ENCODE measurements around the gene BSN.

Gene BSN

DNA sequence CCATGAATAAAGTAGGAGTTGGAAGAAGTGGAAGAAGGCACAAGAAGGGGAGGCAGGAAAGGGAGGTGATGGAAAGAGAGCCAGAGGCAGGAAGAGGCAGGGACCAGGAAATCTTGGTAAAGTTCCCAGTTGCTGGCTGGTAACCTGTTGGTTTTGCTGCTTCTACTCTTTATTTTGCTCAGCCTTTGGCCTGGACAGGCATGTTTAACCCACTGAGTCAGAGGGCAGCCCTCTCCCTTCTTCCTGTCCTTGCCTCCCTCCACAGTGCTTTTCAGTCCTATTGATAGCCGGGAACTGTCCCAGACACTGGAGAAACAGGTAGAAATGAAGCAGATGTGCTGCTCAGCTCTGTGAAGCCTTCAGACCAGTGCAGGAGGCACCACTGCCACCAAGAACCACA lies 76.5 kb downstream of the BSN start:
- no peak for DNase-seq (ENCODE audit: low spot score)

DNA sequence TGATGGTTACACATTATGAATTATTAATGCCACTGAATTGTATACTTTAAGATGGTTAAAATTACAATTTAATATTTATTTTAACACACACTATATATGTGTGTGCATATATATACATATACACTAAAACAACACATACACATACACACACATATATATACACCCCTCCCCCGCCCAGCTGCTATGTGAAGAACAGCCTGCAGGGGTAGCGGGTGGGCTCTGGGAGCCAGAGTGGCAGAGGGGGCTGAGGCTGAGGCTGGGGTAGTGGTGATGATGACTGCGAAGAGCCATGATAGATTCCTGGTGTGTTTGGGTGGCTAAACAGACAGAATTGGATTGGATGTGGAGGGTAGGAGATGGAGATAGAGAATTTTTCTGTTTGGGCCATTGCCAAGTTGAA lies 80.5 kb downstream of the BSN start:
- no peak for DNase-seq (ENCODE audit: low spot score)

DNA sequence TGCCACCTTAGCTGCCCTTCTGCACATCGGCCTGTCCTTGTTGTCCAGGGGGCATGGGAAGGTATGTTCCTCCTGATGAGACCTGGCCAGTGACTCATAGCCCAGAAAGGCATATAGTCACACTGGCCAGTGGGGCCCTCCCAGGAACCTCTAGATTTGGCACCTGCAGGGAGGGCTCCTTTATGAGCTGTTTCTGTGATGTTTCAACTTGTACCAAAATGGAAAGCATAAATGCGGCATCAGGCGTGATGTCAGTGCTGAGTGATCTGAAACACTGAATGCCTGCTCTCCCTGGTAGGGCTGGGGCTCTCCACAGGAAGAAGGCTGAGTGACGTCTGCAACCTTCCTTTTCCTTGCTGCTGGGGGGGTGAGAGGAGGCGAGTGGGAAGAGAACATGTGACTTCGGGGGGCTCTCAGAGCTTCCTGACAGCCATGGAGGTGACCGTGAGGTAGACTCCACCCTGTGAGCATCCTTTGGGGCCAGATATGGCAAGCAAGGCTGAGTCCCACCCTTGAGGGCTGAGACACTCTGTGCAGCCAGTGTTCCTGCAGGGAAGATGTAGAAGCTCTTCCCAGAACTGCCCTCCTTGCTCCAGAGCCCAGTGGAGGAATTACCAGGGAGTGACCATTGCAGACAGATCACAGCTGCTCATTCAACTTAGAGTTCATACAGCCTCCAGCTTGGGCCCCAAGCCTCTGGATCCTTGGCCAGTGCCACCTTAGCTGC lies 82.8 kb downstream of the BSN start:
- no peak for DNase-seq (ENCODE audit: low spot score)

DNA sequence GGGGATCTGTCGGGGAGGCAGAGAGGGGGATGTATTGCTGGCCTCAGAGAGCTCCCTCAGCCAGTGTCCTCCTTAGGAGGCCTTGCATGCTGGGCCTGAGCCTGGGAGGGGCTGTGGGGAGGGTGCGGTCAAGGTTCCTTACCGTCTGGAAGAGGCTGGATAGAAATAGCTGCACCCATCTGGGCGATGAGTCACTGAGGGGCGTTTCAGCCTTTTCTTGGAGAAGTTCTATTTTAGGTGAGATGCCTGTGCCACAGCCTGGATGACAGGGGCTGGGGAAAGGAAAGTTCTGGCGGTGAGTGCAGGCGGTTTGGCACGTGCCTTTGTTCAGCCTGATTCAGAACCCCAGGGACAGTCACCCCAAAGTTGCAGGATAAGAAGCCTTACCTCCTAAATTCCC lies 84.2 kb downstream of the BSN start:
- no peak for DNase-seq (ENCODE audit: low spot score)

DNA sequence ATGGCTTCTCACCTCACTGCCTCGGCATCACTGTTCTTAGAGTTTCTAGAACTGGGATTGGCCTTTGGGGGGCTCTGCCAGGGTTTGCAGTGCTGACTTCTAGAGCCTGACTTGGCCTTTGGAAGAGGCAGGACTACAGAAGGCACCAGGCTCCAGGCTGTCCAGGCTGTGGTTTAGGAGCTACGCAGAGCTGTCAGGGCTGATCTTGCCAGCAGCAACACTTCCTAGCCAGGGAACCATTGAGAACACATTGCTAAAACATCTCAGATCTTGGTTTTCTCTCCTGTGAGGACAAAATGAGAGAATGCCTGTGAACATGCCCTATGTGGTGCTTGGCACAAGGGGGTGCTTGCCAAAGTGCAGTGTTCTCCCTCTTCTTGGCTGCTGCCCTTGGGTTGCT lies 85.3 kb downstream of the BSN start:
- no peak for DNase-seq (ENCODE audit: low spot score)

DNA sequence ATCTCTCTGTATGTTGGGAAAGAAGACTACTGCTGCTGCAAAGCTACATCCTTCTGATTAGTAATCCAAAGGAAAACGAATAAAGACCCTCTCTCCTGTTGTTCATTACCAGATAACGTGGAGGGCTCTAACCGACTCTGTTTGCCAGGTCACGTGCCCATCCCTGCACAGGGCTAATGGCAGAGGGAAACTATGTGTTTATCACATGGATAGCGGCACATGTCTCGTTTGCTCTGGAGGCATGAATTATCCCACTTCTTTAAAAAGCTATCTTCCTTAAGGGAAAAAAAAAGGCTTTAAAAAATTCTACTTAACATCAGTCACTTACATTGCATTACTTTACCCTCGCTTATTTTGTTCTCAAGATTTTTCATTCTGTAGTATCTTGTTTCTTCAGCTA lies 87.0 kb downstream of the BSN start:
- no peak for DNase-seq (ENCODE audit: low spot score)

DNA sequence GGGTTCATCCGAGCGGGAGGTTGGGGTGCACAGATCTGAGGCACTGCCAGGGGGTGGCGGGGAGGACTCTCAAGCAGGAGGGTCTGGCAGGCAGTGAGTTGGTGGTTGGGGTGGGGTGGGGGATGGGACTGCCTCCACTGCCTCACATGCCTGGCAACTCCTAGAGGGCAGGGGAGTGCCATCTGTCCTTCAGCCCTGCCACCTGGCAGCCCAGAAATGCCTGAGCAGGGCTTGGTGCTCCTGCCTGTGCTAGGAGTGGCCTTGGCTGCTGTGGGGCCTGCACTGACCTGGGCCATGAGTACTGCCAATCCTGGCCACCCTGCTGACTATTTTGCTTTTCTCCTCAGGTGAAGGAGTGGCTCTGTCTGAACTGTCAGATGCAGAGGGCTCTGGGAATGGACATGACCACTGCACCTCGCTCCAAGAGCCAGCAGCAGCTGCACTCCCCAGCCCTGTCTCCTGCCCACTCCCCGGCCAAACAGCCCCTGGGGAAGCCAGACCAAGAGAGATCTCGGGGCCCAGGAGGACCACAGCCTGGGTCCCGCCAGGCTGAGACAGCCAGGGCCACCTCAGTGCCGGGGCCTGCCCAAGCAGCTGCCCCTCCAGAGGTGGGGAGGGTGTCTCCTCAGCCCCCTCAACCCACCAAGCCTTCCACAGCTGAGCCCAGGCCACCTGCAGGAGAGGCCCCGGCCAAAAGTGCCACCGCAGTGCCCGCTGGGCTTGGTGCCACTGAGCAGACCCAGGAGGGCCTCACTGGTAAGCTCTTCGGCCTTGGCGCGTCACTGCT lies 87.8 kb downstream of the BSN start:
- no peak for DNase-seq (ENCODE audit: low spot score)

DNA sequence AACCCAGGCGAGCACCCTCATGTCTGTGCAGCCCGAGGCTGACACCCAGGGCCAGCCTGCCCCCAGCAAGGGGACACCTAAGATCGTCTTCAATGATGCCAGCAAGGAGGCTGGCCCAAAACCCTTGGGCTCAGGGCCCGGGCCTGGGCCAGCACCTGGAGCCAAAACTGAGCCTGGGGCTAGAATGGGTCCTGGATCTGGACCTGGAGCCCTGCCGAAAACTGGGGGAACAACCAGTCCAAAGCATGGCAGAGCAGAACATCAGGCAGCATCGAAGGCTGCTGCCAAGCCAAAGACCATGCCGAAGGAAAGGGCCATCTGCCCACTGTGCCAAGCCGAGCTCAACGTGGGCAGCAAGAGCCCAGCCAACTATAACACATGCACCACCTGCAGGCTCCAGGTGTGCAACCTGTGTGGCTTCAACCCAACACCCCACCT lies 88.5 kb downstream of the BSN start:
- DNase-seq (ENCODE audit: low spot score): no peak

DNA sequence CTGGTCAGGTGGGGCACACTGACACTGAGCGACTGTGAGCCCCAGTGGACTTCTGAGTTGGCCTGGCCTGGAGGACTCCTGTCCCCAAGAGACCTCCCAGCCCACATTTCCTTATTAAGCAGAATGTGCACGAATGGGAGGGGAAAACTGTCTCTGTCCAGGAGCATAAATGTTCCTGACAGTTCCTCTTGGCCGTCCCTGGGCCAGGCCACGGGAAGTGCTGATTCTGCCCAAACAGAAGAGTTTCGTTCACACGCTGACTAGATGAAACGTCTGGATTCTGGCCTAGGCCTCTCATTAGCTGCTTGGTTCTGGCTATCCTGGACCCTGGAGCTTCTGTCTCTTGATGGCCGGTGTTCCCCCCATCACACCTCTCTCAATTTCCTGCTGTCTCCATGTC lies 90.4 kb downstream of the BSN start:
- no peak for DNase-seq (ENCODE audit: low spot score)

DNA sequence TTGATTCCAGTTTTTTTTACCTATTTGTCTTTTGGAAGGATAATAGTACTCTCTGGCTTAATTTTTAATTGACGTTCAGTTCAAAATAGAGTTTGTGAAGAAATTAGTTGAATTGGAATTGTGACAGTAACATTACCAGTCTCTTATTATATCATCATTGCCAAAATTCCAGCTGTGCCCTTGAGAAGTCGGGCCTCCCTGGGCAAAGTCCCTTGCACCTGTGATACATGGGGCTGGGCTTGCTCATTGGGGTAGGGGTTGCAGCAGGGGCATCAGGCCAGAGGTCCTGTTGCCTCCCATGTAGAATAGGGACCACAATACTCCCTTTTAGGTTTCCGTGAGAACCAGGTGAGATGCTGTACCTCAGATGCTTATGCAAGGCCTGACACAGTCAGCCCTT lies 92.0 kb downstream of the BSN start:
- no peak for DNase-seq (ENCODE audit: low spot score)

DNA sequence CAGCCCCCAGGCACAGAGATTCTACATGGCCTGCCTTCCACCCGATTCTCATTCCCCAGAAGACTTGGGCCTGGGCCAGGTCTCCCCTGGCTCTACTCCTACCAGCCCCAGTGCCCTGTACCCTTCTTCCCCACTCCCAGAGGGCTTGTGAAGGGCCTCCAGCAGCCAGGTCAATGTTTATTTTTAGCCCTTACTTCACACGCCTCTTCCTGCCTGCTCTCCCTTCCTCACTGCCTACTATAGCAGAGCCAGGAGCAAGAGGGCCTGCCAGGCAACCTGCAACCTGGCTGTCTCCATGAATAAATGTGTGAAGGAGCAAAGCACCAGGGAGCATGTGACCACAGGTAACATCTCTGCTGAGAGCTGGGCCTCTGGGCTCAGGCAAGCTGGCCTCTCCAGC lies 93.5 kb downstream of the BSN start:
- no peak for DNase-seq (ENCODE audit: low spot score)

DNA sequence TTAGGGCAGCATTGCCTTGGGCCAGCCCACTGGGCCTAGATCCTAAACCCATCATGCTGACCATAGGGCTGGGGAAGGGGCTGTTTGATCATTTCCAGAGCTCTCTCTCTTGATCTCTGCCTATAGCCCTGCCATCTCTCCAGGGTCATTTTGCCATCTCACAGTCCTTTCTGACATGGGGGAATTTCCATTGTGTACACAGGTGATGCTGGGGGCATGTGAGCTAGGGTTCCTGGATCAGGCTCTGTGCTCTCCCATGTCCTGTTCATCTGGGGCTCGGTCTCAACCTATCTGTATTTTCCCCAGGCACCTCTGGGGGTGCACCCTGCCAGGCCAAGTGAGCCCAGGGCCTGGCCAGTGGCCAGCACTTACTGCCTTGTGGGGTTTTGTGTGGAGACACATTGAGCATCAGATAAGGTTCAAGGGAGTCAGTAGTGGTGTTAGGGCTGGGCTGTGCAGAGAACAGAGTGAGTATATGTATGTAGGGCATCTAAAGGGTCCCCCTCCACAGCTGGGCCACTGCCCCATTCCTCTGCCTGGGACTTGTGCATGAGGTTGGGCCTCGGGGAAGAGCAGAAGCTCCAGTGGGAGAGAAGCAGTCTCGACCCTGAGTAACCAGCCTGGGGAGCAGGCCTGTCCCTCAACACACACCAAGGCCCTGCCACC lies 94.2 kb downstream of the BSN start:
- DNase-seq (ENCODE audit: low spot score): no peak

DNA sequence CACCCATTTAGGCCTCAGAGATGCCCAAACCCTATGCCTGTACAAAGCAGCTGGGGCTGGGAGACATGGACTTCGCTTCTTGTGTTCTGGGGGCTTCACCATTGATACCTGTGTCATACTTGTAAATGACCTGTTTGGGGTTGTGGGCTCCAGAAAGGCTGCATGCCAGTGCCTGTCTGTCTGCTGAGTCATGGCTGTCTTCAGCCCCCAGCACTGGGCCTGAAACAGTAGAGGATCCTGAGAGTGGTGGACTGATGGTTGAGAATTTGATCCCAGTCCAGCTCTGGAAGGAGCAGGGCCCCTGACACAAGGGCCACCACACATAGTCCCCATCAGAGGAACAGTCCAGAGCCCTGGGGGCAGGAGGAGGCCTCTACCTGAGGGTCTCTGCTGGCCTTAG lies 95.3 kb downstream of the BSN start:
- DNase-seq (ENCODE audit: low spot score): no peak

DNA sequence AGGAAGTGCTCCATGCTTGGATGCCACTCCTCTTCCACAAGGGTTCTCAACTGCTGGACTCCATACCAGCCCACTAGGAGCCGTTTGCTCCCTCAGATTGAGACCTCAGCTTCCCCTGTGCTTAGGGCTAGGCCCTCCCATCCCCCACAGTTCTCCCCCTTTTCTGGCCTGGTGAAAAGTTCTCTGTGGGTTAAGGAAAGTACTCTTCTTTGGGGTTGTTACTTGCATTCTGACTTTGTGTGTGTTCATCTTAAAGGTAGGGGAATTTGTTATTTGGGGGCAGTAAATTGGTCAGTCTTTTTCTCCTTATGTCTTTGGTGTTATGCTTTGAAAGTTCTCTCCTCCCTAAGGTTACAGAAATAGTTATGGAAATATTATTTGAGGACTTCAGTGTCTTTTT lies 95.9 kb downstream of the BSN start:
- no peak for DNase-seq (ENCODE audit: low spot score)

DNA sequence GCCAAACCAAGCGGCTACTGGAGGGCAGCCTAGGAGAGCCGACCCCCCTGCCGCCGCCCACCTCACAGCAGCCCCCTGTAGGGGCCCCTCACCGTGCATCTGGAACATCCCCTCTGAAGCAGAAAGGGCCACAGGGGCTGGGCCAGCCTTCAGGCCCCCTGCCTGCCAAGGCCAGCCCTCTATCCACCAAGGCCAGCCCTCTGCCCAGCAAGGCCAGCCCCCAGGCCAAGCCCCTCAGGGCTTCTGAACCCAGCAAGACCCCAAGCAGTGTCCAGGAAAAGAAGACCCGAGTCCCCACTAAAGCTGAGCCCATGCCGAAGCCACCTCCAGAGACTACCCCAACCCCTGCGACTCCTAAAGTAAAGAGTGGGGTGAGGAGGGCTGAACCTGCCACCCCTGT lies 96.4 kb downstream of the BSN start:
- DNase-seq (ENCODE audit: low spot score): no peak

DNA sequence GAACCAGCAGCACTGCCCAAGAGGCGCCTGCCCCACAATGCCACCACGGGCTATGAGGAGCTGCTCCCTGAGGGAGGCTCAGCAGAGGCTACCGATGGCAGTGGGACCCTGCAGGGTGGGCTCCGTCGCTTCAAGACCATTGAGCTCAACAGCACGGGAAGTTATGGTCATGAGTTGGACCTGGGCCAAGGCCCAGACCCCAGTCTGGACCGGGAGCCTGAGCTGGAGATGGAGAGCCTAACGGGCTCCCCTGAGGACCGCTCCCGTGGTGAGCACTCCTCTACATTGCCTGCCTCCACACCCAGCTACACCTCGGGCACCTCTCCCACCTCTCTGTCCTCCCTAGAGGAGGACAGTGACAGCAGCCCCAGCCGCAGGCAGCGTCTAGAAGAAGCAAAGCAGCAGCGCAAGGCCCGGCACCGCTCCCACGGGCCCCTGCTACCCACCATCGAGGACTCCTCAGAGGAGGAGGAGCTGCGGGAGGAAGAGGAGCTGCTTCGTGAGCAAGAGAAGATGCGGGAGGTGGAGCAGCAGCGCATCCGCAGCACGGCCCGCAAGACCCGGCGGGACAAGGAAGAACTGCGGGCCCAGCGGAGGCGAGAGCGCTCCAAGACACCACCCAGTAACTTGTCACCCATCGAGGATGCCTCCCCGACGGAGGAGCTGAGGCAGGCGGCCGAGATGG lies 98.1 kb downstream of the BSN start:
- no peak for DNase-seq (ENCODE audit: low spot score)

DNA sequence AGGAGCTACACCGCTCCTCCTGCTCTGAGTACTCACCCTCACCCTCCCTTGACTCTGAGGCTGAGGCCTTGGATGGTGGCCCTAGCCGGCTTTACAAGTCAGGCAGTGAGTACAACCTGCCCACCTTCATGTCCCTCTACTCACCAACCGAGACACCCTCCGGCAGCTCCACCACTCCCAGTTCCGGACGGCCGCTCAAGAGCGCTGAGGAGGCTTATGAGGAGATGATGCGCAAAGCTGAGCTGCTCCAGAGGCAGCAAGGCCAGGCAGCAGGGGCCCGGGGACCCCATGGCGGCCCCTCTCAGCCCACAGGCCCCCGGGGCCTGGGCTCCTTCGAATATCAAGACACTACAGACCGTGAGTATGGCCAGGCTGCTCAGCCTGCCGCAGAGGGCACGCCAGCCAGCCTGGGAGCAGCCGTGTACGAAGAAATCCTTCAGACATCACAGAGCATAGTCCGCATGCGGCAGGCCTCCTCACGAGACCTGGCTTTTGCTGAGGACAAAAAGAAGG lies 98.7 kb downstream of the BSN start:
- no peak for DNase-seq (ENCODE audit: low spot score)

DNA sequence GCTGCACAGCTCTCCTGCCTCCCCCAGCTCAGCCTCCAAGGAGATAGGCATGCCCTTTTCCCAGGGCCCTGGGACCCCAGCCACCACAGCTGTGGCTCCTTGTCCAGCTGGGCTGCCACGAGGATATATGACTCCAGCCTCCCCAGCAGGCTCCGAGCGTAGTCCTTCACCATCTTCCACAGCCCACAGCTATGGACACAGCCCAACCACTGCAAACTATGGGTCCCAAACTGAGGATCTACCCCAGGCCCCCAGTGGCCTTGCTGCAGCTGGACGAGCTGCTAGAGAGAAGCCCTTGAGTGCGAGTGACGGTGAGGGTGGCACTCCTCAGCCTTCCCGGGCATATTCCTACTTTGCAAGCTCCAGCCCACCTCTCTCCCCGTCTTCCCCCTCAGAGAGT lies 99.3 kb downstream of the BSN start:
- DNase-seq (ENCODE audit: low spot score): no peak

DNA sequence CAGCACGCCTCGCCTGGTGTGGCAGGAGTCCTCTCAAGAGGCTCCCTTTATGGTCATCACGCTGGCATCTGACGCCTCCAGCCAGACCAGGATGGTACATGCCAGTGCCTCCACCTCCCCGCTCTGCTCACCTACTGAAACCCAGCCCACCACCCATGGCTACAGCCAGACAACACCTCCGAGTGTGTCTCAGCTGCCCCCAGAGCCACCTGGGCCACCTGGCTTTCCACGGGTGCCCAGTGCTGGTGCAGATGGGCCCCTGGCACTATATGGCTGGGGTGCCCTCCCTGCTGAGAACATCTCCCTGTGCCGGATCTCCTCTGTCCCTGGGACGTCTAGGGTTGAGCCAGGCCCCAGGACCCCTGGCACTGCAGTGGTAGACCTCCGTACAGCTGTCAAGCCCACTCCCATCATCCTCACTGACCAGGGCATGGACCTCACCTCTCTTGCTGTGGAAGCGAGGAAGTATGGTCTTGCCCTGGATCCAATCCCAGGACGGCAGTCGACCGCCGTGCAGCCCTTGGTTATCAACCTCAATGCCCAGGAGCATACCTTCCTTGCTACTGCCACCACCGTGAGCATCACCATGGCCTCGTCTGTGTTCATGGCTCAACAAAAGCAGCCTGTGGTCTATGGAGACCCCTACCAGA lies 100.0 kb downstream of the BSN start:
- DNase-seq (ENCODE audit: low spot score): no peak

DNA sequence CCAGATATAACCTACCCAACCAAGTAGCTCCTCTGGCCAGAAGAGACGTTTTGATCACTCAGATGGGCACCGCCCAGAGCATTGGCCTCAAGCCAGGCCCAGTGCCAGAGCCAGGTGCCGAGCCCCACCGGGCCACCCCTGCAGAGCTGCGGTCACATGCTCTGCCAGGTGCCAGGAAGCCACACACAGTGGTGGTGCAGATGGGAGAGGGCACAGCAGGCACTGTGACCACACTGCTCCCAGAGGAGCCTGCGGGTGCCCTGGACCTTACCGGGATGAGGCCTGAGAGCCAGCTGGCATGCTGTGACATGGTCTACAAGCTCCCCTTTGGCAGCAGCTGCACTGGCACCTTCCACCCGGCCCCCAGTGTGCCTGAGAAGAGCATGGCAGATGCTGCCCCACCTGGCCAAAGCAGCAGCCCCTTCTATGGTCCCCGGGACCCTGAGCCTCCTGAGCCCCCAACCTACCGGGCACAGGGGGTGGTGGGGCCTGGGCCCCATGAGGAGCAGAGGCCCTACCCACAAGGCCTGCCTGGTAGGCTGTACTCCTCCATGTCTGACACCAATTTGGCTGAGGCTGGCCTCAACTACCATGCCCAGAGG lies 100.8 kb downstream of the BSN start:
- DNase-seq (ENCODE audit: low spot score): no peak

DNA sequence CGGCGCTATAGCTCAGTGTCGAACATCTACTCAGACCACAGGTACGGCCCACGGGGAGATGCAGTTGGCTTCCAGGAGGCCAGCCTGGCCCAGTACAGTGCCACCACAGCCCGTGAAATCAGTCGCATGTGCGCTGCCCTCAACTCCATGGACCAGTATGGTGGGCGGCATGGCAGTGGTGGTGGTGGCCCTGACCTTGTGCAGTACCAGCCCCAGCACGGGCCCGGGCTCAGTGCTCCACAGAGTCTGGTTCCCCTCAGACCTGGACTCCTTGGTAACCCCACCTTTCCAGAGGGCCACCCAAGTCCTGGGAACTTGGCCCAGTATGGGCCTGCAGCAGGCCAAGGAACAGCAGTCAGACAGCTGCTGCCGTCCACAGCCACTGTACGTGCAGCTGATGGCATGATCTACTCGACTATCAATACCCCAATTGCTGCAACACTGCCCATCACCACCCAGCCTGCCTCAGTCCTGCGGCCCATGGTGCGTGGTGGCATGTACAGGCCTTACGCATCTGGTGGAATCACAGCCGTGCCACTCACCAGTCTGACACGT lies 101.5 kb downstream of the BSN start:
- no peak for DNase-seq (ENCODE audit: low spot score)
